Body of pancreas (tissue), 4 donors: Measurements from ENCODE around the gene MND1. TPM values are rescaled to one million over a fixed set of nuclear protein-coding genes. Genes with fewer than 3 reads are reported as not detected.
A peak's percentile ranks its signal among the peaks of the same experiment; 100 is the strongest.

ENCODE experiments used
- ATAC-seq: fragments of 150-250 bp; one replicate; pipeline ENCODE4 v1.9.1; 2016
- DNase-seq, 4 donors: peaks; one replicate each; pipeline ENCODE4 v3.0.0-alpha.2; 2019
- H3K27ac ChIP-seq, 4 donors: fragments of 200-600 bp; sonication (generic); 1 replicate in 3 of 4; 2 replicates in 1 of 4; pipeline versions ENCODE4 v1.5.1 to v1.6.1; 2016 to 2019; ENCODE audit warnings: mild to moderate bottlenecking in 1 of 4, mixed read lengths in 1 of 4, moderate library complexity in 1 of 4
- H3K27me3 ChIP-seq, 2 donors: fragments of 200-600 bp; sonication (generic); one replicate each; pipeline ENCODE4 v1.6.0; 2016; ENCODE audit warnings: mild to moderate bottlenecking in 1 of 2
- H3K36me3 ChIP-seq, 2 donors: fragments of 200-600 bp; sonication (generic); replicated peaks in 1 of 2; 2 replicates each; pipeline ENCODE4 v1.5.1; 2016; ENCODE audit warnings: low read depth in 2 of 2; ENCODE audit not compliant: insufficient read depth in 1 of 2
- H3K4me1 ChIP-seq: fragments of 200-600 bp; sonication (generic); one replicate; pipeline ENCODE4 v1.6.0; 2016
- H3K4me3 ChIP-seq, 2 donors: fragments of 200-600 bp; sonication (generic); 1 replicate in 1 of 2; 2 replicates in 1 of 2; pipeline ENCODE4 v1.5.1; 2016 to 2019
- H3K9me3 ChIP-seq, 3 donors: fragments of 200-600 bp; sonication (generic); 1 replicate in 2 of 3; 2 replicates in 1 of 3; pipeline ENCODE4 v1.5.1; 2016
- POLR2A ChIP-seq, 3 donors: fragments of 450-650 bp; IDR thresholded peaks; one replicate each; pipeline ENCODE4 v1.6.1; 2016; ENCODE audit warnings: antibody characterized with exemption in 3 of 3, mild to moderate bottlenecking in 2 of 3
- WGBS, 2 donors: methylation state at CpG; one replicate each; pipeline ENCODE4 v1.1.5; 2017; 5-methylcytosine and 5-hydroxymethylcytosine counted together
- intact Hi-C: fragments of 100-400 bp; cut with DNase I; formaldehyde crosslinking; loops from one replicate; pipeline ENCODE4 v1.15.1; 2023
- total RNA-seq, 2 donors: library from RNA; depleted of rRNA; stranded (reverse); fragments of >200 nt; gene quantifications; one replicate each; pipeline ENCODE4 v1.1.0, GENCODE V29; 2016
- TF ChIP-seq, protein P1 (sequence below), 7 experiments: fragments of 450-650 bp in 4 of 7; fragments of 200-600 bp in 3 of 7; sonication (generic) in 3 of 7; IDR thresholded peaks; one replicate each; pipeline ENCODE4 v1.5.1; 2016 to 2019; ENCODE audit warnings: antibody characterized with exemption in 7 of 7

The MND1 gene
- total RNA-seq, 2 donors from 2014 or later = 1.0 TPM; not detected in 1

DNA sequence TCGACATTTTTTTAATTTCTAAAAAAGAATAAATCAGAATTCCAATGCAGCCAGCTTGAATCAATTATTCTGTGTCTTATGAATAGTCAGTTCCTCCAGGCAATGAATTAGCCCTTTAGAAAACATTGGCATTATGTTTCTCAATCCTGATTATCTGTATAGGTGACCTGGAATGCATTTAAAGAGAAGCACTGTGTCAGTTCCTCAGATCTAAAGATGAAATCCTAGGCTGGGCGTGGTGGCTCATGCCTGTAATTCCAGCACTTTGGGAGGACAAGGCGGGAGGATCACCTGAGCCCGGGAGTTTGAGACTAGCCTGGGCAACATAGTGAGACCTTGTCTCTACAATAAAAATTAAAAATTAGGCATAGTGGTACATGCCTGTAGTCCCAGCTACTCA is 43.5 kb downstream of the MND1 start:
- TF ChIP-seq, protein P1, sequence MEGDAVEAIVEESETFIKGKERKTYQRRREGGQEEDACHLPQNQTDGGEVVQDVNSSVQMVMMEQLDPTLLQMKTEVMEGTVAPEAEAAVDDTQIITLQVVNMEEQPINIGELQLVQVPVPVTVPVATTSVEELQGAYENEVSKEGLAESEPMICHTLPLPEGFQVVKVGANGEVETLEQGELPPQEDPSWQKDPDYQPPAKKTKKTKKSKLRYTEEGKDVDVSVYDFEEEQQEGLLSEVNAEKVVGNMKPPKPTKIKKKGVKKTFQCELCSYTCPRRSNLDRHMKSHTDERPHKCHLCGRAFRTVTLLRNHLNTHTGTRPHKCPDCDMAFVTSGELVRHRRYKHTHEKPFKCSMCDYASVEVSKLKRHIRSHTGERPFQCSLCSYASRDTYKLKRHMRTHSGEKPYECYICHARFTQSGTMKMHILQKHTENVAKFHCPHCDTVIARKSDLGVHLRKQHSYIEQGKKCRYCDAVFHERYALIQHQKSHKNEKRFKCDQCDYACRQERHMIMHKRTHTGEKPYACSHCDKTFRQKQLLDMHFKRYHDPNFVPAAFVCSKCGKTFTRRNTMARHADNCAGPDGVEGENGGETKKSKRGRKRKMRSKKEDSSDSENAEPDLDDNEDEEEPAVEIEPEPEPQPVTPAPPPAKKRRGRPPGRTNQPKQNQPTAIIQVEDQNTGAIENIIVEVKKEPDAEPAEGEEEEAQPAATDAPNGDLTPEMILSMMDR (IDR thresholded peaks at IDR 0.05) = no peak
- TF ChIP-seq POLR2A (IDR thresholded peaks at IDR 0.05) = no peak
- no peak overlapping the region for H3K27ac ChIP-seq
- H3K4me1 ChIP-seq = no peaks in the 10 kb centered on the region
- H3K9me3 ChIP-seq = no peaks in the 10 kb centered on the region
- H3K27me3 ChIP-seq = no peaks in the 10 kb centered on the region
- intact Hi-C loops = no loop called here
- WGBS, 2 donors = 93 to 96% methylated on average over 4 of the region's 4 CpGs
- DNase-seq (no peak), ATAC-seq (no peak)
- H3K36me3 ChIP-seq = no peaks in the 10 kb centered on the region
- H3K4me3 ChIP-seq = no peak overlapping the region

DNA sequence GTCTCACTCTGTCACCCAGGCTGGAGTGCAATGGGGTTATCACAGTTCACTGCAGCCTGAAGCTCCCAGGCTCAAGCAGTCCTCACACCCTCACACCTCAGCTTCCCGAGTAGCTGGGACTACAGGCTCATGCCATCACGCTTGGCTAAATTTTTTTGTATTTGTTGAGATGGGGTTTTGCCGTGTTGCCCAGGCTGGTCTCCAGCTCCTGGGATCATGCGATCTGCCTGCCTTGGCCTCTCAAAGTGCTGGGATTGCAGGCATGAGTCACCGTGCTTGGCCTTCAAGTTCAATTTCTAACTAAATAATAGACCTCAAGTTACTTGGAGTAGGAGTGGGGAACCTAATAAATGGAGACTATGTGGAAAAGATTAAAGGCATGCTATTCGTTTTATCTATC is 48.9 kb downstream of the MND1 start:
- Histone ChIP-seq H3K36me3 (no peaks in the 10 kb centered on the region), H3K4me1 (no peaks in the 10 kb centered on the region), H3K27ac (no peak overlapping the region), H3K9me3 (no peaks in the 10 kb centered on the region), H3K4me3 (no peak overlapping the region), H3K27me3 (no peaks in the 10 kb centered on the region)
- WGBS, 2 donors = 69 to 70% methylated on average over 6 of the region's 6 CpGs
- peak; percentile 38 for ATAC-seq
- TF ChIP-seq, protein P1 (IDR thresholded peaks at IDR 0.05) = no peak
- no peak for TF ChIP-seq POLR2A (IDR thresholded peaks at IDR 0.05)
- intact Hi-C loops = no loop called here
- peak in 2 of 4 donors; percentile 5 to 18 for DNase-seq

DNA sequence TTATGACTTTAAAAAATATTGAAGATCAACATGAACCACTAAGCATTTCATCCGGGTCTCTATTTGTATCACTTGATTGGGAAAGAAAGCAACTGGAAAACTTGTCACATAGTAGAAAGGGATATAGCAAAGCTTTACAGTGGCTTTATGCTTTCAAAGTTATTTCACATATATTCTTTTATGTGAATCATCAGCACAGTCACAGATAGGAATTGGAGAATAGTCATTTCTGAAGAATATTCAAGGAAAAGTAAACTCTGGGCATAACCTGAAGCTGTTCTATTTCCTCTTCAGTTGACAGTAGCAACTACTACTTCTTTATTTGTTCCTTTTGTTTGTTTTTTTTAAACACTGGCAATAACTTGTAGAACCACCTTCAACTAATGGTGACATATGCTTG is 50.5 kb downstream of the MND1 start:
- WGBS, 2 donors = 52 to 66% methylated on average over 1 of the region's 1 CpG
- TF ChIP-seq POLR2A (IDR thresholded peaks at IDR 0.05) = no peak
- TF ChIP-seq, protein P1 (IDR thresholded peaks at IDR 0.05) = no peak
- ATAC-seq = no peak
- H3K4me3 ChIP-seq = no peak overlapping the region
- intact Hi-C loops = no loop called here
- H3K27ac ChIP-seq = no peak overlapping the region
- no peaks in the 10 kb centered on the region for H3K36me3 ChIP-seq
- H3K9me3 ChIP-seq = no peaks in the 10 kb centered on the region
- H3K4me1 ChIP-seq = no peaks in the 10 kb centered on the region
- DNase-seq = no peak
- no peaks in the 10 kb centered on the region for H3K27me3 ChIP-seq

DNA sequence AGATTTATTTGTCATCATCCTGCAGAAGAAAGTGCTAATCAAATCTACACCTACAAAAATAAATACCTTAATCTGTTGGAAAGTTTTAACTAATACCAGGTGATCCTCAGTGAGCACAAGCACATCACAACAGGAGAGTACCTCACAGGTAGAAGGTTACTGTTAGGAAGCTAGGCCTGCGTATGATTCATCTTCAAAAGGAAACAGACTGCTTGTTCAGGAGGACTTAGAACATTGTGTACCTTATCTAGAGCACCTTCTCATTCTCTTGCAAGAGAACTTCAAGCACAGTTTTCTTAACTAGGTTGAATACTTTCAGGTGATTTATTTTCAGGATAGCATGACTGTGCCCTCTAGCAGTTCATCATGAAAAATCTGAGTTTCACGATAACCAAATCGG is 54.2 kb downstream of the MND1 start:
- Histone ChIP-seq H3K4me3 (no peak overlapping the region), H3K9me3 (no peaks in the 10 kb centered on the region), H3K4me1 (no peaks in the 10 kb centered on the region), H3K36me3 (no peaks in the 10 kb centered on the region), H3K27me3 (no peaks in the 10 kb centered on the region), H3K27ac (no peak overlapping the region)
- ATAC-seq (no peak), DNase-seq (no peak)
- no peak for TF ChIP-seq POLR2A (IDR thresholded peaks at IDR 0.05)
- TF ChIP-seq, protein P1 (IDR thresholded peaks at IDR 0.05) = no peak
- 89 to 95% methylated on average over 3 of the region's 3 CpGs for WGBS, 2 donors
- intact Hi-C loops = no loop called here

DNA sequence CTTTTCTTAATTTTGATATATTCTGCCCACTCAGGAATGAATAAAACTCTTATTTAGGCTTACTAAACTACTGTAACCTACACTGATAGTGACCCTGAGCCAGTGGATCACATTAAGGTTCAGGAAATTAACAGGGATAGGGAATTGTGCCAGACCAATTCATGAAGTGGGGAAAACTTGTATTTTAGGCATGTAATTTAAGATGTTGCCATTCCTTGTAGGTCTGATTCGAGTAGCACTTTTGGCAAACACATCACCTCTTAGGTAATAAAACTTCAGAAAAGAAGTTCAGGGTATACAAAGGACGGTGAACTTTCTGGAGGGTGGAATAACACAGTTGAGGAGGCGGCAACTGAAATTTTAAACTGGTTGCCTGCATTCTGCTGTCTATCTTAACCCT is 54.9 kb downstream of the MND1 start:
- H3K9me3 ChIP-seq = no peaks in the 10 kb centered on the region
- intact Hi-C loops = no loop called here
- 92 to 96% methylated on average over 3 of the region's 3 CpGs for WGBS, 2 donors
- no peak overlapping the region for H3K27ac ChIP-seq
- DNase-seq (no peak), ATAC-seq (no peak)
- H3K4me1 ChIP-seq = no peaks in the 10 kb centered on the region
- no peaks in the 10 kb centered on the region for H3K27me3 ChIP-seq
- H3K4me3 ChIP-seq = no peak overlapping the region
- no peaks in the 10 kb centered on the region for H3K36me3 ChIP-seq
- TF ChIP-seq, protein P1 (IDR thresholded peaks at IDR 0.05) = no peak
- TF ChIP-seq POLR2A (IDR thresholded peaks at IDR 0.05) = no peak
